Measurements from ENCODE around the gene DISP3.
A peak's percentile ranks its signal among the peaks of the same experiment; 100 is the strongest.

Gene DISP3
- 0 to 0.23 (median 0.02) reads per million in 18 experiments for total RNA-seq

- DNase-seq: peak; percentile 25 to 31
Measured at GRCh38 chr1:11478571-11479374, at the start of gene DISP3. Gene DISP3, plus strand, starts transcription at chr1:11479155. Its CDS starts 21,838 bp downstream, at chr1:11500993.

- no peak for DNase-seq
Measured at GRCh38 chr1:11429226-11429625, 49.7 kb upstream of the DISP3 start.

- DNase-seq: no peak
Measured at GRCh38 chr1:11429935-11430334, 49.0 kb upstream of the DISP3 start.

- DNase-seq: no peak
Measured at GRCh38 chr1:11431941-11432507, 46.9 kb upstream of the DISP3 start.

- DNase-seq: no peak
Measured at GRCh38 chr1:11432526-11432925, 46.4 kb upstream of the DISP3 start.

GRCh38 chr1:11434501-11434900 is 44.5 kb upstream of the DISP3 start:
- no peak for DNase-seq

GRCh38 chr1:11434926-11435325 is 44.0 kb upstream of the DISP3 start:
- DNase-seq: no peak

- no peak for DNase-seq
Measured at GRCh38 chr1:11438996-11439395, 40.0 kb upstream of the DISP3 start.

GRCh38 chr1:11441211-11441952 is 37.6 kb upstream of the DISP3 start:
- peak in 1 of 2 donors; percentile 2 for DNase-seq

GRCh38 chr1:11443043-11443442 is 35.9 kb upstream of the DISP3 start:
- no peak for DNase-seq

GRCh38 chr1:11443961-11444658 is 34.8 kb upstream of the DISP3 start:
- no peak for DNase-seq

- no peak for DNase-seq
Measured at GRCh38 chr1:11444907-11445306, 34.0 kb upstream of the DISP3 start.

GRCh38 chr1:11447903-11448302 is 31.1 kb upstream of the DISP3 start:
- no peak for DNase-seq

- no peak for DNase-seq
Measured at GRCh38 chr1:11448373-11449099, 30.4 kb upstream of the DISP3 start.

GRCh38 chr1:11449100-11449403 is 29.9 kb upstream of the DISP3 start:
- no peak for DNase-seq

- no peak for DNase-seq
Measured at GRCh38 chr1:11450310-11450709, 28.6 kb upstream of the DISP3 start.

- DNase-seq: no peak
Measured at GRCh38 chr1:11453742-11454491, 25.0 kb upstream of the DISP3 start.

- no peak for DNase-seq
Measured at GRCh38 chr1:11455967-11456570, 22.9 kb upstream of the DISP3 start.

- DNase-seq: no peak
Measured at GRCh38 chr1:11456965-11457364, 22.0 kb upstream of the DISP3 start.

GRCh38 chr1:11458811-11459275 is 20.1 kb upstream of the DISP3 start:
- DNase-seq: no peak

- no peak for DNase-seq
Measured at GRCh38 chr1:11461531-11462137, 17.3 kb upstream of the DISP3 start.
